PC-9 (cell line): Measurements from ENCODE around the gene KLHDC7B.

Experiments
- CTCF ChIP-seq: fragments of 200-600 bp; sonication (generic); conservative IDR thresholded peaks from 2 replicates; pipeline ENCODE4 v1.6.1; 2017; ENCODE audit warnings: mixed run types, antibody characterized with exemption, mild to moderate bottlenecking, moderate library complexity
- EZH2 ChIP-seq: fragments of 200-600 bp; sonication (generic); IDR thresholded peaks from 2 replicates; pipeline ENCODE4 v1.8.0; 2017; ENCODE audit warnings: antibody characterized with exemption, low read depth

- TF ChIP-seq CTCF (no peak), EZH2 (no peak)
Measured at GRCh38 chr22:50600538-50600937, 54.8 kb downstream of the KLHDC7B start, which contains the start of gene MAPK8IP2.
